OCI-LY1 (cell line): Measurements from ENCODE around the gene WIF1.

Source experiments
- H2AFZ ChIP-seq: fragments of 200-600 bp; sonication (generic), shearing (Covaris generic); 2 replicates; pipeline ENCODE4 v1.6.0; 2014; ENCODE audit warnings: antibody characterized with exemption, mild to moderate bottlenecking, low read length
- H3F3A ChIP-seq: fragments of 200-600 bp; sonication (generic), shearing (Covaris generic); 2 replicates; pipeline ENCODE4 v1.6.0; 2014; ENCODE audit warnings: mild to moderate bottlenecking, antibody characterized with exemption, low read length, moderate library complexity; ENCODE audit not compliant: insufficient read depth
- H3K27ac ChIP-seq: fragments of 200-600 bp; sonication (generic); 2 replicates; pipeline ENCODE4 v1.5.1; 2014; ENCODE audit warnings: low read length, mixed run types, mild to moderate bottlenecking, low read depth; ENCODE audit not compliant: poor library complexity, severe bottlenecking
- H3K27me3 ChIP-seq: fragments of 200-600 bp; sonication (generic); 2 replicates; pipeline ENCODE4 v1.6.0; 2014; ENCODE audit warnings: antibody characterized with exemption, mild to moderate bottlenecking, low read length, moderate library complexity; ENCODE audit not compliant: insufficient read depth
- H3K36me3 ChIP-seq: fragments of 200-600 bp; sonication (generic); 2 replicates; pipeline ENCODE4 v1.6.1; 2014; ENCODE audit warnings: mild to moderate bottlenecking, antibody characterized with exemption, low read length, moderate library complexity, mixed read lengths; ENCODE audit not compliant: insufficient read depth
- H3K4me1 ChIP-seq: fragments of 200-600 bp; sonication (generic); 2 replicates; pipeline ENCODE4 v1.5.1; 2014; ENCODE audit warnings: mild to moderate bottlenecking, low read length, moderate library complexity; ENCODE audit not compliant: insufficient read depth, severe bottlenecking
- H3K4me2 ChIP-seq: fragments of 200-600 bp; sonication (generic), shearing (Covaris generic); 2 replicates; pipeline ENCODE4 v1.6.1; 2014; ENCODE audit warnings: low read length
- H3K4me3 ChIP-seq: fragments of 200-600 bp; sonication (generic); 2 replicates; pipeline ENCODE4 v1.5.1; 2014; ENCODE audit warnings: low read length, low read depth, mild to moderate bottlenecking, mixed read lengths; ENCODE audit not compliant: poor library complexity, severe bottlenecking
- H3K79me2 ChIP-seq: fragments of 200-600 bp; shearing (Covaris generic); 2 replicates; pipeline ENCODE4 v1.6.1; 2016; ENCODE audit warnings: mixed run types, low read length, mixed read lengths; ENCODE audit not compliant: insufficient read depth
- H3K9ac ChIP-seq: fragments of 200-600 bp; sonication (generic), shearing (Covaris generic); 2 replicates; pipeline ENCODE4 v1.6.1; 2014; ENCODE audit warnings: mild to moderate bottlenecking, low read length, mixed read lengths
- H3K9me2 ChIP-seq: fragments of 200-600 bp; sonication (generic), shearing (Covaris generic); 2 replicates; pipeline ENCODE4 v1.6.1; 2014; ENCODE audit warnings: low read depth, mild to moderate bottlenecking, low read length, mixed read lengths
- H3K9me3 ChIP-seq: fragments of 200-600 bp; shearing (Covaris generic); 2 replicates; pipeline ENCODE4 v1.6.1; 2014; ENCODE audit warnings: low read length, mixed read lengths
- H4K20me1 ChIP-seq: fragments of 200-600 bp; sonication (generic), shearing (Covaris generic); 2 replicates; pipeline ENCODE4 v1.6.0; 2016; ENCODE audit warnings: mild to moderate bottlenecking, low read length; ENCODE audit not compliant: insufficient read depth
- CTCF ChIP-seq: fragments of 200-600 bp; sonication (generic), shearing (Covaris generic); IDR thresholded peaks from 2 replicates; pipeline ENCODE4 v1.5.1; 2017; ENCODE audit warnings: mild to moderate bottlenecking, antibody characterized with exemption, low read length, moderate library complexity, mixed read lengths
- EZH2 ChIP-seq: fragments of 200-600 bp; sonication (generic), shearing (Covaris generic); IDR thresholded peaks from 2 replicates; pipeline ENCODE4 v1.8.0; 2017; ENCODE audit warnings: borderline replicate concordance, mixed run types, mild to moderate bottlenecking, antibody characterized with exemption, low read length, moderate library complexity, mixed read lengths

WIF1 gene

GRCh38 chr12:65055859-65056258 lies 65.2 kb downstream of the WIF1 start:
- Histone ChIP-seq H3K27ac (no peak overlapping the region), H4K20me1 (no peaks in the 10 kb centered on the region), H2AFZ (no peak overlapping the region), H3K79me2 (no peaks in the 10 kb centered on the region), H3K9me3 (no peaks in the 10 kb centered on the region), H3K4me1 (no peaks in the 10 kb centered on the region), H3F3A (no peaks in the 10 kb centered on the region), H3K27me3 (no peaks in the 10 kb centered on the region), H3K9me2 (no peaks in the 10 kb centered on the region), H3K4me2 (no peak overlapping the region), H3K36me3 (no peaks in the 10 kb centered on the region), H3K9ac (no peak overlapping the region), H3K4me3 (no peak overlapping the region)
- TF ChIP-seq EZH2 (no peak), CTCF (no peak)

- Histone ChIP-seq H3K9ac (no peak overlapping the region), H2AFZ (no peak overlapping the region)
- TF ChIP-seq EZH2 (no peak), CTCF (no peak)
Measured at GRCh38 chr12:65051218-65051617, 69.9 kb downstream of the WIF1 start.

GRCh38 chr12:65045269-65045668 lies 75.8 kb downstream of the WIF1 start:
- H3K9ac ChIP-seq = no peak overlapping the region
- no peak overlapping the region for H2AFZ ChIP-seq
- no peak for TF ChIP-seq CTCF
- no peak for TF ChIP-seq EZH2
- H3K4me3 ChIP-seq = no peak overlapping the region
- H3K27ac ChIP-seq = no peak overlapping the region
- H3K36me3 ChIP-seq = no peaks in the 10 kb centered on the region
- no peaks in the 10 kb centered on the region for H3K79me2 ChIP-seq
- H3F3A ChIP-seq = no peaks in the 10 kb centered on the region
- no peak overlapping the region for H3K4me2 ChIP-seq
- H4K20me1 ChIP-seq = no peaks in the 10 kb centered on the region
- H3K4me1 ChIP-seq = no peaks in the 10 kb centered on the region
- H3K27me3 ChIP-seq = no peaks in the 10 kb centered on the region
- H3K9me2 ChIP-seq = no peaks in the 10 kb centered on the region
- H3K9me3 ChIP-seq = no peaks in the 10 kb centered on the region

More at GRCh38 chr12:65051218-65051617, 69.9 kb downstream of the WIF1 start:
- Histone ChIP-seq H3K79me2 (no peaks in the 10 kb centered on the region), H3K9me3 (no peaks in the 10 kb centered on the region), H3K36me3 (no peaks in the 10 kb centered on the region), H3K27me3 (no peaks in the 10 kb centered on the region), H3K4me2 (no peak overlapping the region), H3K4me1 (no peaks in the 10 kb centered on the region), H3F3A (no peaks in the 10 kb centered on the region), H3K27ac (no peak overlapping the region), H3K4me3 (no peak overlapping the region), H3K9me2 (no peaks in the 10 kb centered on the region), H4K20me1 (no peaks in the 10 kb centered on the region)
